ENCODE results near the gene SIM2. TPM values are rescaled to one million over a fixed set of nuclear protein-coding genes. Genes with fewer than 3 reads are reported as not detected.
"Not testable (repeated sequence)": the region's sequence is repeated elsewhere in the genome, so short reads cannot be mapped to it uniquely, and the experiment has no call there.

The SIM2 gene
- 0.50 and 14.8 TPM in 2 replicates for total RNA-seq (ENCODE audit: low replicate concordance)
- long read RNA-seq = 0 reads

DNA sequence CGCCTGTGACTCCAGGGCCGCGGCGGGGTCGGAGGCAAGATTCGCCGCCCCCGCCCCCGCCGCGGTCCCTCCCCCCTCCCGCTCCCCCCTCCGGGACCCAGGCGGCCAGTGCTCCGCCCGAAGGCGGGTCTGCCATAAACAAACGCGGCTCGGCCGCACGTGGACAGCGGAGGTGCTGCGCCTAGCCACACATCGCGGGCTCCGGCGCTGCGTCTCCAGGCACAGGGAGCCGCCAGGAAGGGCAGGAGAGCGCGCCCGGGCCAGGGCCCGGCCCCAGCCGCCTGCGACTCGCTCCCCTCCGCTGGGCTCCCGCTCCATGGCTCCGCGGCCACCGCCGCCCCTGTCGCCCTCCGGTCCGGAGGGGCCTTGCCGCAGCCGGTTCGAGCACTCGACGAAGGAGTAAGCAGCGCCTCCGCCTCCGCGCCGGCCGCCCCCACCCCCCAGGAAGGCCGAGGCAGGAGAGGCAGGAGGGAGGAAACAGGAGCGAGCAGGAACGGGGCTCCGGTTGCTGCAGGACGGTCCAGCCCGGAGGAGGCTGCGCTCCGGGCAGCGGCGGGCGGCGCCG, at the start of gene SIM2:
Gene SIM2 (plus strand): TSS at position 135 of the 565 bp plus-strand sequence. CDS start 632 bp downstream, outside the sequence.
- TF ChIP-seq CTCF (conservative IDR thresholded peaks at IDR 0.05) = no peak
- H3K4me1 Mint-ChIP-seq (ENCODE audit: unreplicated experiment) = peaks cover 13% of the 10 kb centered on the region
- H3K9me3 Mint-ChIP-seq = no peaks in the 10 kb centered on the region
- no peak within 1 kb of the TSS for H3K27ac Mint-ChIP-seq
- H3K27me3 Mint-ChIP-seq = peaks cover 85% of the 10 kb centered on the region
- peak within 1 kb of the TSS; percentile 82 for H3K4me3 Mint-ChIP-seq
- H3K36me3 Mint-ChIP-seq = peaks cover 6% of the 10 kb centered on the region
- no peak for DNase-seq (ENCODE audit: extremely low spot score, unreplicated experiment)

GRCh38 chr21:36654324-36654723, 44.6 kb upstream of the SIM2 start:
- DNase-seq (ENCODE audit: extremely low spot score, unreplicated experiment) = no peak
- no peaks in the 10 kb centered on the region for H3K9me3 Mint-ChIP-seq
- H3K4me3 Mint-ChIP-seq = no peak overlapping the region
- peaks cover 33% of the 10 kb centered on the region for H3K27me3 Mint-ChIP-seq
- no peak overlapping the region for H3K27ac Mint-ChIP-seq
- H3K4me1 Mint-ChIP-seq (ENCODE audit: unreplicated experiment) = no peaks in the 10 kb centered on the region
- H3K36me3 Mint-ChIP-seq = no peaks in the 10 kb centered on the region
- TF ChIP-seq CTCF (conservative IDR thresholded peaks at IDR 0.05) = no peak

GRCh38 chr21:36654796-36655325, 44.1 kb upstream of the SIM2 start:
- Mint-ChIP-seq H3K27me3 (peaks cover 33% of the 10 kb centered on the region), H3K27ac (no peak overlapping the region), H3K4me1 (ENCODE audit: unreplicated experiment) (no peaks in the 10 kb centered on the region), H3K36me3 (no peaks in the 10 kb centered on the region), H3K9me3 (no peaks in the 10 kb centered on the region), H3K4me3 (no peak overlapping the region)
- no peak for DNase-seq (ENCODE audit: extremely low spot score, unreplicated experiment)
- TF ChIP-seq CTCF (conservative IDR thresholded peaks at IDR 0.05) = no peak

- H3K36me3 Mint-ChIP-seq = no peaks in the 10 kb centered on the region
- TF ChIP-seq CTCF (conservative IDR thresholded peaks at IDR 0.05) = no peak
- H3K4me3 Mint-ChIP-seq = no peak overlapping the region
- H3K4me1 Mint-ChIP-seq (ENCODE audit: unreplicated experiment) = no peaks in the 10 kb centered on the region
- H3K27me3 Mint-ChIP-seq = peaks cover 38% of the 10 kb centered on the region
- no peaks in the 10 kb centered on the region for H3K9me3 Mint-ChIP-seq
- no peak overlapping the region for H3K27ac Mint-ChIP-seq
- DNase-seq (ENCODE audit: extremely low spot score, unreplicated experiment) = no peak
Observed at GRCh38 chr21:36656138-36656537, 42.8 kb upstream of the SIM2 start.

- not testable (repeated sequence) for H3K27ac Mint-ChIP-seq; DNase-seq (ENCODE audit: extremely low spot score, unreplicated experiment); H3K4me3 Mint-ChIP-seq; H3K9me3 Mint-ChIP-seq; H3K36me3 Mint-ChIP-seq; H3K4me1 Mint-ChIP-seq (ENCODE audit: unreplicated experiment)
- H3K27me3 Mint-ChIP-seq = peaks cover 38% of the 10 kb centered on the region
Observed at GRCh38 chr21:36657290-36657689, 41.6 kb upstream of the SIM2 start.

DNA sequence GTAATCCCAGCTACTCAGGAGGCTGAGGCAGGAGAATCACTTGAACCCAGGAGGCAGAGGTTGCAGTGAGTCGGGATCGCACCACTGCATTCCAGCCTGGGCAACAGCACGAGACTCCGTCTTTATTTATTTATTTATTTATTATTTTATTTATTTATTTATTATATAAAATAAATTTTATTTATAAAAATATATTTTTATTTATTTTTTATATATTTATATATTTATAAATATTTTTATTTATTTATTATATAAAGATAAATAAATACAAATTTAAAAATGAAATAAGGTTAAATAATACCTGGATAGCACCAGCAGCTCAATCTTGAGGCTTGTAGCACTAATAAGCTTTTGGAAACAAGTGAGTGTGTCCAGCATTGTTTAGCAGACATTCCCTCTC, 40.9 kb upstream of the SIM2 start:
- Mint-ChIP-seq H3K9me3 (no peaks in the 10 kb centered on the region), H3K36me3 (no peaks in the 10 kb centered on the region), H3K27me3 (peaks cover 33% of the 10 kb centered on the region), H3K4me3 (no peak overlapping the region), H3K4me1 (ENCODE audit: unreplicated experiment) (peaks cover 1% of the 10 kb centered on the region), H3K27ac (no peak overlapping the region)
- DNase-seq (ENCODE audit: extremely low spot score, unreplicated experiment) = no peak
- TF ChIP-seq CTCF (conservative IDR thresholded peaks at IDR 0.05) = no peak
